ENCODE measurements around the gene STAC3.

- TF ChIP-seq CTCF (IDR thresholded peaks at IDR 0.05) (no peak), POLR2A (IDR thresholded peaks at IDR 0.05) (no peak)
These were observed 10.5 kb upstream of the STAC3 start for GRCh38 chr12:57261428-57261865.

Measured in adrenal gland (tissue), 5 donors.